ENCODE results near the gene ESPN. TPM values are rescaled to one million over a fixed set of nuclear protein-coding genes. Genes with fewer than 3 reads are reported as not detected.

ESPN gene
- total RNA-seq, 3 donors from 2014 or later (not counting 1 experiment from before 2014, with no cell fraction given): 1.1 to 2.0 (median 1.7) TPM

GRCh38 chr1:6410248-6410893 is 14.2 kb upstream of the ESPN start:
- Histone ChIP-seq H3K27ac (ENCODE audit: low read length) (no peak overlapping the region), H3K36me3 (ENCODE audit: control insufficient read depth, insufficient read depth, low read length) (no peaks in the 10 kb centered on the region), H3K4me3 (ENCODE audit: low read length) (no peak overlapping the region), H3K9me3 (ENCODE audit: control insufficient read depth, insufficient read depth, low read length) (no peaks in the 10 kb centered on the region), H3K27me3 (ENCODE audit: control insufficient read depth, insufficient read depth, low read length) (peaks cover 7% of the 10 kb centered on the region), H3K4me1 (ENCODE audit: control insufficient read depth, insufficient read depth, low read length) (peaks cover 5% of the 10 kb centered on the region)
- intact Hi-C loops (cut with micrococcal nuclease): no loop called here
- ATAC-seq (no peak), DNase-seq (no peak)
- H3K27ac Mint-ChIP-seq: no peak overlapping the region
- no peaks in the 10 kb centered on the region for H3K9me3 Mint-ChIP-seq
- H3K36me3 Mint-ChIP-seq: no peaks in the 10 kb centered on the region
- H3K4me3 Mint-ChIP-seq: no peak overlapping the region
- peaks cover 18 to 31% of the 10 kb centered on the region in 2 donors for H3K27me3 Mint-ChIP-seq (ENCODE audit: low read depth in 2 of 2)
- no peak for TF ChIP-seq CTCF (IDR thresholded peaks at IDR 0.05)
- H3K4me1 Mint-ChIP-seq: peaks cover 0 to 5% of the 10 kb centered on the region in 2 donors
- 91% methylated on average over 12 of the region's 13 CpGs for WGBS (ENCODE audit: insufficient coverage)

GRCh38 chr1:6412896-6413295 is 11.7 kb upstream of the ESPN start:
- intact Hi-C loops (cut with micrococcal nuclease): no loop called here
- ATAC-seq: no peak
- Mint-ChIP-seq H3K27ac (no peak overlapping the region), H3K36me3 (no peaks in the 10 kb centered on the region), H3K4me1 (peaks cover 0 to 5% of the 10 kb centered on the region in 2 donors), H3K27me3 (ENCODE audit: low read depth in 2 of 2) (peaks cover 28 to 35% of the 10 kb centered on the region in 2 donors), H3K9me3 (no peaks in the 10 kb centered on the region), H3K4me3 (no peak overlapping the region)
- no peak for TF ChIP-seq CTCF (IDR thresholded peaks at IDR 0.05)
- H3K4me1 ChIP-seq (ENCODE audit: control insufficient read depth, insufficient read depth, low read length): peaks cover 5% of the 10 kb centered on the region
- no peak overlapping the region for H3K27ac ChIP-seq (ENCODE audit: low read length)
- H3K27me3 ChIP-seq (ENCODE audit: control insufficient read depth, insufficient read depth, low read length): peaks cover 18% of the 10 kb centered on the region
- DNase-seq: no peak
- no peaks in the 10 kb centered on the region for H3K9me3 ChIP-seq (ENCODE audit: control insufficient read depth, insufficient read depth, low read length)
- no peak overlapping the region for H3K4me3 ChIP-seq (ENCODE audit: low read length)
- H3K36me3 ChIP-seq (ENCODE audit: control insufficient read depth, insufficient read depth, low read length): no peaks in the 10 kb centered on the region
- WGBS (ENCODE audit: insufficient coverage): 74% methylated on average over 6 of the region's 6 CpGs

DNA sequence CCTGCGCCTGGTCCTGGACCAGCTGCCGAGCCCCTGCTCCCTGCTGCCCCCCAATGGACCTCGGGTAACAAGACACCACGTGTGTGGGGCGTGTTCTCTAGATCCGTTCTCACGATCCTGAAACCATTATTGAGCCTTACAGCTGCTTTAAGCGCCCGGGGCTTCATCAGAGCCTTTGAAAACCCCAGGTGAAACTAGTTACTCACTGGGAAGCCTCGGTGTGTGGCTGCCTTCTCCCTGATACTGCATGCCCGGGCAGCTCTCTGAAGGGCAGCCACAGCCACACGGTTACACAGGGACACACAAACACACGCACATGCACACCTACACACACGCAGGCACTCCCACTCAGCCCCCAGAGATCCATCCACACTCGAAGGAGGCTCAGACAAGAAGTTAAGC is 10.1 kb upstream of the ESPN start:
- H3K27ac Mint-ChIP-seq: no peak overlapping the region

More for the DNA sequence above, 10.1 kb upstream of the ESPN start:
- Histone ChIP-seq H3K36me3 (ENCODE audit: control insufficient read depth, insufficient read depth, low read length) (no peaks in the 10 kb centered on the region), H3K27me3 (ENCODE audit: control insufficient read depth, insufficient read depth, low read length) (peaks cover 26% of the 10 kb centered on the region), H3K4me3 (ENCODE audit: low read length) (no peak overlapping the region), H3K27ac (ENCODE audit: low read length) (no peak overlapping the region), H3K4me1 (ENCODE audit: control insufficient read depth, insufficient read depth, low read length) (peaks cover 5% of the 10 kb centered on the region), H3K9me3 (ENCODE audit: control insufficient read depth, insufficient read depth, low read length) (no peaks in the 10 kb centered on the region)
- peak; percentile 39 for TF ChIP-seq CTCF (IDR thresholded peaks at IDR 0.05)
- 10% methylated on average over 15 of the region's 15 CpGs for WGBS (ENCODE audit: insufficient coverage)
- H3K9me3 Mint-ChIP-seq: no peaks in the 10 kb centered on the region
- peak in 2 of 3 donors; percentile 68 to 79 for ATAC-seq
- peaks cover 0 to 5% of the 10 kb centered on the region in 2 donors for H3K4me1 Mint-ChIP-seq
- intact Hi-C loops (cut with micrococcal nuclease): no loop called here
- H3K4me3 Mint-ChIP-seq: no peak overlapping the region
- no peaks in the 10 kb centered on the region for H3K36me3 Mint-ChIP-seq
- peaks cover 22 to 35% of the 10 kb centered on the region in 2 donors for H3K27me3 Mint-ChIP-seq (ENCODE audit: low read depth in 2 of 2)
- peak in 1 of 2 donors; percentile 65 for DNase-seq
